Mucosa of descending colon (tissue), 3 donors: Measurements from ENCODE around the gene DENND1A. TPM values are rescaled to one million over a fixed set of nuclear protein-coding genes. Genes with fewer than 3 reads are reported as not detected.

Experiments used
- ATAC-seq: fragments of 200-7000 bp; cut with Tn5 transposase; one replicate; pipeline ENCODE4 v1.9.1; 2020; ENCODE audit warnings: mild to moderate bottlenecking, moderate library complexity
- DNase-seq, 3 donors: peaks; one replicate each; pipeline ENCODE4 v3.0.0-alpha.2; 2020
- H3K36me3 ChIP-seq: fragments of 200-600 bp; one replicate; pipeline ENCODE4 v1.8.0; 2021; ENCODE audit warnings: low read depth, mild to moderate bottlenecking
- H3K4me1 ChIP-seq: fragments of 200-600 bp; one replicate; pipeline ENCODE4 v1.8.0; 2021; ENCODE audit warnings: low read depth, mild to moderate bottlenecking
- H3K4me3 ChIP-seq: fragments of 200-600 bp; one replicate; pipeline ENCODE4 v1.8.0; 2021; ENCODE audit warnings: mild to moderate bottlenecking
- H3K9me3 ChIP-seq: fragments of 200-600 bp; one replicate; pipeline ENCODE4 v1.8.0; 2021; ENCODE audit warnings: mild to moderate bottlenecking
- intact Hi-C, 2 donors: fragments of 100-400 bp; cut with DNase I in 1 of 2; cut with micrococcal nuclease in 1 of 2; formaldehyde crosslinking; loops; one replicate each; pipeline versions ENCODE4 v1.11.0 to v1.11.1; 2022; cut with DNase I, micrococcal nuclease
- total RNA-seq, 3 donors: library from RNA; stranded (reverse); fragmentation: NEBNext Ultra II Directional in 2 of 3; extraction: Animal tissue kit (Norgen Biotek cat#: 25700) in 2 of 3; gene quantifications; one replicate each; pipeline versions ENCODE4 v1.2.1 to v1.2.4, GENCODE V29; 2021 to 2023
- TF ChIP-seq, protein P1 (sequence below): fragments of 200-600 bp; IDR thresholded peaks from one replicate; pipeline ENCODE4 v1.8.0; 2022; ENCODE audit warnings: antibody characterized with exemption, mild to moderate bottlenecking
- donor health status: DM: no; HTN: no; CAD: no; lungs with moderate emphysema.
- donor health status: DM: no; HTN: no; CAD: no.
- donor health status: DM: no; HTN: yes; CAD: no.

DENND1A gene
- total RNA-seq, 3 donors from 2014 or later = 32.8 to 50.0 (median 35.1) TPM

DNA sequence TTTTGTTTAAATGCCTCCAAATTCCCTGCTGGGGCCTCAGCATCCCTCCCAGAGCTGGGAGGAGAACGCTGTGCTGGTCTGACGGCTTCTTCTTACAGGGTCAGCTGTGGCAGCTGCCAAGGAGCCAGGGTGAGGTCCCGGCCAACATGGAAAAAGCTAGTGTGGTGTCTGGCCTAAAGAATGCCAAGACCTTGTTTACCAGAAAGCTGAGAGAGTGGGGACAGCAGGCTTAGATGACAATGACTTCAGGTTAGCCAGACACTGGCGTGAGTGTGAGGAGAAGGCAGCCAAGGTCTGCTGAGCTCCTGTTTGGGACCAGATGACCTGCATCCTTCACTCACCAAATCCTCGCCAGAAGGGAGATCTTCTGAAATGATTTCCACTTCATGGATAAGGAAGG, 461.4 kb downstream of the DENND1A start:
- Histone ChIP-seq H3K36me3 (no peaks in the 10 kb centered on the region), H3K4me3 (no peak overlapping the region), H3K9me3 (no peaks in the 10 kb centered on the region), H3K4me1 (peaks cover 3% of the 10 kb centered on the region)
- TF ChIP-seq, protein P1, sequence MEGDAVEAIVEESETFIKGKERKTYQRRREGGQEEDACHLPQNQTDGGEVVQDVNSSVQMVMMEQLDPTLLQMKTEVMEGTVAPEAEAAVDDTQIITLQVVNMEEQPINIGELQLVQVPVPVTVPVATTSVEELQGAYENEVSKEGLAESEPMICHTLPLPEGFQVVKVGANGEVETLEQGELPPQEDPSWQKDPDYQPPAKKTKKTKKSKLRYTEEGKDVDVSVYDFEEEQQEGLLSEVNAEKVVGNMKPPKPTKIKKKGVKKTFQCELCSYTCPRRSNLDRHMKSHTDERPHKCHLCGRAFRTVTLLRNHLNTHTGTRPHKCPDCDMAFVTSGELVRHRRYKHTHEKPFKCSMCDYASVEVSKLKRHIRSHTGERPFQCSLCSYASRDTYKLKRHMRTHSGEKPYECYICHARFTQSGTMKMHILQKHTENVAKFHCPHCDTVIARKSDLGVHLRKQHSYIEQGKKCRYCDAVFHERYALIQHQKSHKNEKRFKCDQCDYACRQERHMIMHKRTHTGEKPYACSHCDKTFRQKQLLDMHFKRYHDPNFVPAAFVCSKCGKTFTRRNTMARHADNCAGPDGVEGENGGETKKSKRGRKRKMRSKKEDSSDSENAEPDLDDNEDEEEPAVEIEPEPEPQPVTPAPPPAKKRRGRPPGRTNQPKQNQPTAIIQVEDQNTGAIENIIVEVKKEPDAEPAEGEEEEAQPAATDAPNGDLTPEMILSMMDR = no peak
- peak in 1 of 3 donors; percentile 9 for DNase-seq
- no peak for ATAC-seq
- intact Hi-C loops = no loop called here

DNA sequence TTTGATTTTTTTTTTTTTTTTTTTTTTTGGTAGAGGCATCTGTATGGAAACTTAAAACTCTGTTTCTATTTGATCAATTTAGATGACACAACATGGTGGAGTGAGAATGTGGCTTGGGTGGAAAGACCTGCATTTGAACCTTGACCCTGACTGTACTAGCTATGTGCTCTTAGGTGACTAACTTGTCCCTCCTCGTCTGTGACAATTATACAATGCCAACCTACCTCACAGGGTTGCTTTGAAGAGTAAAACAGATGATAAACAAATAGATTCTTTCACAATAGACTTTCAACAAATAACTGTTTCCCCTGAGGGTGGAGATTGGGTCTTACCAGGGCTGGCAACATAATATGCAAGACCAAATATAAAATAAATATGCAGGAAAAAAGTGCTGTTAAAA, 464.6 kb downstream of the DENND1A start:
- ATAC-seq = peak; percentile 94
- H3K9me3 ChIP-seq = no peaks in the 10 kb centered on the region
- intact Hi-C loops = no loop called here
- DNase-seq = peak in 2 of 3 donors; percentile 1 to 31
- TF ChIP-seq, protein P1 = no peak
- no peak overlapping the region for H3K4me3 ChIP-seq
- H3K4me1 ChIP-seq = peaks cover 3% of the 10 kb centered on the region
- H3K36me3 ChIP-seq = no peaks in the 10 kb centered on the region

DNA sequence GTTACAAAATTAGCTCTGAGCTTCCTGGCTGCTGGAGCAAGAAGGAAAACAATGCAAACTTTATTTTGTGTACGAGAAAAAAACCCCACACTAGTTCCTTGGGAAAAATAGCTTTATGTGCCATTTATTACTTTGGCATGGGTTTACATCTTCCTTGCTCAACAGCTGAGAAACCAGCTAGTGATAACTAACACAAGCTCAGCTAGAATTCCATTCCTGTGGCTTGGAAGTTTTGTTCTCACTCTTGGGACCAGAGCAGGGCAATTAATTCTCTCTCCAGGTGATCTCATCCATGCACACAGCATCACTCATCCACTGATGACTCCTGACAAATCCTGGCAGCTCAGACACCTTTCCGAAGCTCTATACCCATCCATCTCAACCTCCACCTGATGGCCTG, 469.8 kb downstream of the DENND1A start:
- TF ChIP-seq, protein P1 = no peak
- Histone ChIP-seq H3K4me1 (peaks cover 34% of the 10 kb centered on the region), H3K9me3 (no peaks in the 10 kb centered on the region), H3K4me3 (no peak overlapping the region), H3K36me3 (no peaks in the 10 kb centered on the region)
- DNase-seq = no peak
- ATAC-seq = no peak
- intact Hi-C loops = no loop called here

DNA sequence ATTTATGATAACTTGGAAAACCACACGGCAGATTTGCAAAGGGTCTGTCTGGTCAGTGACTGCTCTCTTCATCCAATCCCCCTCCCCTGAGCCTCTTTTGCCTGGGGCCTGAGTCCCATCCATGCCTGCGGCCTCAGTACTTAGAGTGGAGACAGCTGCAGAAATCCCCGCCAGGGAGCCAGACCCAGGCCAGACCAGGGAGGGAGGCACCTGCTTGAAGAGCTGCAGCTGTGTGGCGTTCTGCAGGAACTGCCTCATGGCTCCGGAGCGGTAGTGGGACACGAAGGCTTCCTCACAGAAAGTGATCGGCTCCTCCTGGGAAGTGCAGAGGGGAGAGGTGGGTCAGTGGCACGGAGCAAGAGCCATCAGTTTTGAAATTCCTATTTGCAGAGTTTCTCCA, 472.3 kb downstream of the DENND1A start:
- no peak for DNase-seq
- TF ChIP-seq, protein P1 = no peak
- intact Hi-C loops = loop anchor here in 1 of 2 donors (2.0 kb wide), 1 partner anchor 27 kb away; no protein-coding TSS in a partner anchor
- Histone ChIP-seq H3K4me3 (no peak overlapping the region), H3K36me3 (no peaks in the 10 kb centered on the region), H3K4me1 (peaks cover 40% of the 10 kb centered on the region), H3K9me3 (no peaks in the 10 kb centered on the region)
- ATAC-seq = no peak

DNA sequence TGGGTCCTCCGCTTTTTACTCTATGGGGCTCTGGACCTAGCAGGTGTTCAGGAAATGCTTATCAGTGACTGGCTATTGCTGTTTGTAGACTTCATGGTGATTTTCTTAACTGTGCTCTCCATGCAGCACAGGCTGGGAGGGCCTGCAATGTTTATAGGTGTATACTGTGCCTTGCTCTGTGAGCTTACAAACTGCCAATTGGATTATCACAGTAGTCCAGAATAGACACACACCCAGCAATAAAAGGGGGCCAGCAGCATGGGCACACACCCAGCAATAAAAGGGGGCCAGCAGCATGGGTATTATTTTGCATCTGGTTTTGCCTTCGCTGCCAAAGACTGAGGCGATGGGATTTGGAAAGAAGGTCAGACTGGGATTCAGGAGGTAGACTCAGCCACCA, 473.9 kb downstream of the DENND1A start:
- no peaks in the 10 kb centered on the region for H3K9me3 ChIP-seq
- intact Hi-C loops = loop anchor here in 1 of 2 donors (2.0 kb wide), 1 partner anchor 29 kb away; no protein-coding TSS in a partner anchor
- no peaks in the 10 kb centered on the region for H3K36me3 ChIP-seq
- H3K4me3 ChIP-seq = no peak overlapping the region
- peaks cover 40% of the 10 kb centered on the region for H3K4me1 ChIP-seq
- TF ChIP-seq, protein P1 = no peak
- peak; percentile 89 for ATAC-seq
- DNase-seq = peak; percentile 73 to 87 (median 73)

DNA sequence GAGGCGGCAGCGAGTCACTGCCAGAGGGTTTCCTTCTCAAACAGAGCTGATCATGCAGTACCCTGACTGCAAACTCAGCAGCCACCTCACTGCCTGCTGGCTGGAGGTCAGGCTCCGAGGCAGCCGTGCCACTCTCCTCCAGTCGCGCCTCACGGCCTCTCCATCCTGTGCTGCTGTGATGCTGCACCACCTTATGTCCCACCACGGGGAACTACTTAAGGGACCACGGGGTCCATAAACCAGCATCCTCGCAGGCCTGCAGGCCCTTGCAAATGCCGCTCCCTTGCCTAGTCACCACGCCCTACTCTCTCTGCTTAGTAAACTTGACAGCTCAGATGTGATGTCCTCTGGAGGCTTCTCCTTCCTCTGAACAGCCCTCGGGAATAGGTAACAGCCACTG, 474.7 kb downstream of the DENND1A start:
- TF ChIP-seq, protein P1 = no peak
- peaks cover 40% of the 10 kb centered on the region for H3K4me1 ChIP-seq
- H3K9me3 ChIP-seq = no peaks in the 10 kb centered on the region
- H3K36me3 ChIP-seq = no peaks in the 10 kb centered on the region
- peak; percentile 43 for ATAC-seq
- peak in 2 of 3 donors; percentile 39 to 54 for DNase-seq
- intact Hi-C loops = no loop called here
- H3K4me3 ChIP-seq = no peak overlapping the region
